Measurements from ENCODE around the gene CFAP46. TPM values are rescaled to one million over a fixed set of nuclear protein-coding genes. Genes with fewer than 3 reads are reported as not detected.

CFAP46 gene
- total RNA-seq, 1 donor from 2014 or later: not detected

- TF ChIP-seq CTCF (IDR thresholded peaks at IDR 0.05): no peak
- Histone ChIP-seq H3K4me3 (no peak overlapping the region), H3K4me1 (no peaks in the 10 kb centered on the region), H3K27me3 (no peaks in the 10 kb centered on the region), H3K27ac (no peak overlapping the region), H3K36me3 (no peaks in the 10 kb centered on the region), H3K9me3 (peaks cover 0 to 2% of the 10 kb centered on the region in 2 donors)
- DNase-seq (ENCODE audit: low spot score in 2 of 2): peak in 1 of 2 donors; percentile 55
- intact Hi-C loops (cut with DNase I): no loop called here
Measured at GRCh38 chr10:132836248-132836831, 106.0 kb downstream of the CFAP46 start.

- no peak overlapping the region for H3K4me3 ChIP-seq
- H3K27me3 ChIP-seq: no peaks in the 10 kb centered on the region
- no peak for DNase-seq (ENCODE audit: low spot score in 2 of 2)
- H3K9me3 ChIP-seq: no peaks in the 10 kb centered on the region
- intact Hi-C loops (cut with DNase I): no loop called here
- H3K36me3 ChIP-seq: no peaks in the 10 kb centered on the region
- TF ChIP-seq CTCF (IDR thresholded peaks at IDR 0.05): no peak
- H3K27ac ChIP-seq: no peak overlapping the region
- no peaks in the 10 kb centered on the region for H3K4me1 ChIP-seq
Measured at GRCh38 chr10:132835848-132836233, 106.5 kb downstream of the CFAP46 start.

GRCh38 chr10:132834891-132835847 is 107.2 kb downstream of the CFAP46 start:
- H3K27me3 ChIP-seq: no peaks in the 10 kb centered on the region
- H3K4me1 ChIP-seq: no peaks in the 10 kb centered on the region
- no peak for TF ChIP-seq CTCF (IDR thresholded peaks at IDR 0.05)
- no peaks in the 10 kb centered on the region for H3K36me3 ChIP-seq
- H3K27ac ChIP-seq: no peak overlapping the region
- no peaks in the 10 kb centered on the region for H3K9me3 ChIP-seq
- no peak overlapping the region for H3K4me3 ChIP-seq
- peak in 1 of 2 donors; percentile 28 for DNase-seq (ENCODE audit: low spot score in 2 of 2)
- intact Hi-C loops (cut with DNase I): no loop called here

- no peaks in the 10 kb centered on the region for H3K9me3 ChIP-seq
- no peak overlapping the region for H3K4me3 ChIP-seq
- H3K27ac ChIP-seq: no peak overlapping the region
- H3K27me3 ChIP-seq: no peaks in the 10 kb centered on the region
- no peaks in the 10 kb centered on the region for H3K4me1 ChIP-seq
- peak in 1 of 2 donors; percentile 56 for DNase-seq (ENCODE audit: low spot score in 2 of 2)
- TF ChIP-seq CTCF (IDR thresholded peaks at IDR 0.05): no peak
- H3K36me3 ChIP-seq: no peaks in the 10 kb centered on the region
- intact Hi-C loops (cut with DNase I): no loop called here
Measured at GRCh38 chr10:132834311-132834761, 108.0 kb downstream of the CFAP46 start.

- no peak overlapping the region for H3K4me3 ChIP-seq
- intact Hi-C loops (cut with DNase I): no loop called here
- no peaks in the 10 kb centered on the region for H3K27me3 ChIP-seq
- TF ChIP-seq CTCF (IDR thresholded peaks at IDR 0.05): no peak
- H3K36me3 ChIP-seq: no peaks in the 10 kb centered on the region
- DNase-seq (ENCODE audit: low spot score in 2 of 2): peak in 1 of 2 donors; percentile 39
- H3K4me1 ChIP-seq: no peaks in the 10 kb centered on the region
- H3K27ac ChIP-seq: no peak overlapping the region
- no peaks in the 10 kb centered on the region for H3K9me3 ChIP-seq
Measured at GRCh38 chr10:132833421-132834111, 108.8 kb downstream of the CFAP46 start.
